Esophagus squamous epithelium (tissue), 4 donors: ENCODE results near the gene DSC3.

Experiments
- CTCF ChIP-seq, 6 experiments: fragments of 450-650 bp in 4 of 6; fragments of 200-600 bp in 2 of 6; sonication (generic) in 2 of 6; IDR thresholded peaks; one replicate each; pipeline ENCODE4 v1.5.1; 2016 to 2019; ENCODE audit warnings: antibody characterized with exemption in 6 of 6, mild to moderate bottlenecking in 4 of 6, moderate library complexity in 4 of 6
- POLR2A ChIP-seq, 4 donors: fragments of 450-650 bp; IDR thresholded peaks; one replicate each; pipeline ENCODE4 v1.6.1; 2017; ENCODE audit warnings: antibody characterized with exemption in 4 of 4, mild to moderate bottlenecking in 4 of 4, moderate library complexity in 3 of 4

DNA sequence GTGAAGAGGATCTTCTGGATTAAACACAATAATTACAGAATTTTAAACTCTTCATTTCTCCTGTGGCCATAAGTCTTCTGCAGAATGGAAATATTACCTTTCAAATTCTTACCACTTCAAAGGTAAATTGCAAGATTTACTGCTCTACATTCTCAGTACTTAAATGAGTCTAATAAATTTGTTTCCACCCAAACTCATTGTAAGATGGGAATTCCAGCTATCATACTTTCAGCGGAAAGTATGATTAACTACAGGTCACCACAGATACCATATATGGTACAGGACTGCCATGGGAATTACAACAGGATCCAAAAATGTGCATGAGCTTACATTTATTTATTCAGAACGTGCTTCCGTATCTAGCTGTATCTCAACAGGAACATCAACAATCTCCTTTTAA lies 3.1 kb downstream of the DSC3 start:
- TF ChIP-seq CTCF (IDR thresholded peaks at IDR 0.05) (no peak), POLR2A (IDR thresholded peaks at IDR 0.05) (no peak)
